ENCODE measurements around the gene CASZ1.

CASZ1 gene

DNA sequence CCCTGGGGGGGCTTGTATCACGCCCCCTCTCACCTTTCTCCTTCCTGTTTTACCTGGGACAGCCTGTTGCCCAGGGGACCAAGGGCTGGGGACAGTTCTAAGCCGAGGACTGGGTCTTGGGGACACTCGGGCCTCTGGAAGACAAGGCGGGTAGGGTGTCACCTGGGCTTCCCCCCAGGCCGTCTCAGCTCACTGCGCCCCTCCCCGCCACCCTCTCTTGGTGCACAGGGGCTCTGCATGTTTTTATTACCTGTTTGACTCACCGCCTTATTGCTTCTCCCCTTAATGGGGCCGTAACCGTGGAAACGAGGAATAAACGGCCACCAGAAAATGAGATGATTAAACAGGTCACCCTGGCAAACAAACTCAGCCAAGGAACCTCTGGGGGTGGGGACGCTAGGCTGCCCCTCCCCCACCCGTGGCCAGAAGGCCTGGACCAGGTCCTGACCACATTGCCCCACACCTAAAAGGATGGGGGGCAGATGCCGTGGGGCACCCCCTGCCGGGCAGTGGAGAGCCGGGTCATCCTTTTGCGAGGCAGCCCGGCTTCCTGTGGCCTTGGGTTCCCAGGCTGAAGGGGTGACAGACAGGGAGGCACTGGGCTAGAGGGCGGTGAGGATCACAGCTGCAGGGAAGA lies 109.9 kb downstream of the CASZ1 start:
- DNase-seq (ENCODE audit: low spot score): no peak

DNA sequence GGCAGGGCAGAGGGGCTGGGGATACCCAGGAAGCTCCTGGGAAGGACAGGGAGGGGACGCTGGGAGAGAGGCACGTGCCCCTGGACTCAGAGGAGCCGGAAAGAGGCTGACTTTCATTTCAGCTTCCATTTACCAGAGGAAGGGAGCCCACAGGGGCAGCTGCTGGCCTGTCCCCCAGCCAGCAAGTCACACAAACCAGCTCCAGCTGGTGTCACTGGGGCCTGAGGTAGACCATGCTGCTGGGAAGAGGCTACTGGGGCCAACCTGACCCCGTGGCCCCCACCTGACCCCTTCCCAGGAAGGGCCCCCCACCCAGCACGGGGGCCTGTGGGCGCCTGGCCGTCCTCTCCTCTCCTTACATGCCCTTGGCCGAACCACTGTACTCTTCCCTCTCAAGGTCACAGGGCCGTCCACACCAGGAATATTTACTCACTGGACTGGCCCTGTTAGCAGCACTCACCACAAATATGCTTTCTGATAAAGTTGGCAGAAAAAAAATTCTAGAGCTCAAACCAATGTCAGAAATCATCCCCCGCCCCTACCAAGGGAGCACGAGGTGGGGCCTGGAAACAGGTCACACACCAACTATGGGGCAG lies 110.5 kb downstream of the CASZ1 start:
- DNase-seq (ENCODE audit: low spot score): no peak

DNA sequence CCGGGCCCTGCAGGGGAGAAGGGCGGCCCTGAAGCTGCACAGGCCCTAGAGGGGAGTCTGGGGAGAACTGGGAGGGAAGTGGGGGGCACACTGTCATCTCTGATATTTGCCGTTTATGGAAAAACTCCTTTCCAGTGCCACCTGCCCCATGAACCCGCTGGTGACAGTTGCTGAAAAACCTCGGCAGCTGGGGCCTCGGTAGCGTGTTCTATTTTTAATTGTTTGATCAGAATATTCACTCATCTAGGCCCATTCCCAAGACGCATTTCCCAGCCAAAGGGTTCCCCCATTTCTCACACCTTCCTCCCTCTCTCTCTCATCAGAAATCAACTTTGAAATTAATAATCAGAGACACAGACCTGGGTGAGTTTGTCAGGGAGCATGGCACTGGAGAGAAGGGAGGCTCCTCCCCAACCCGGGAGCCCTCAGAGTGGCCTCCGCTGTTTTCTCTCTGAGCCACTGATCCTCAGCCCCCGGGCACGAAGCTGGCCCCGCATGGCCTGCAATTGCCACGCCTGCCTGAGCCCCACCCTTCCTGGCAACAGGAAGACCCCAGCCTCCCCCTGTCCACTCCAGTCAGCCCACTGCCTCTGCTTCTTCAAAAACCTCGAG lies 111.1 kb downstream of the CASZ1 start:
- DNase-seq (ENCODE audit: low spot score): no peak

DNA sequence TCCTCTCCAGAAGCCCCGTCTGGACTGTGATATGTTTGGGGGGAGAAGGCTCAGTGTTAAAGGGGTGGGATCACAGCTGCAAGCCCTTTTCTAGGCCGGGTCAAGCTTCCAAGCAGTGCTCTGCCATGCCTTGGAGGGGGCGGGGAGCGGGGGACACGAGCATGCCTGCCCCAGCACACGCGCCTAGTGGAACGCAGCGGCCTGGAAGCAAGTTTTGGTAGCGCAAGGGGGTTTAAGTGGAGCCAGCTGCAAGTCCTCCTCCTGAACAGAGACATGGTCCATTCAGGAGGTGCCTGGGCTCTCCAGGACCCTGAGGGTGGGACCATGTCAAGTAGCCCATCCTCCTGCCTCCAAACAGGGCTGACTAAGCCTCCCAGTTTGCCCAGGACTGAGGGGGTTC lies 112.2 kb downstream of the CASZ1 start:
- no peak for DNase-seq (ENCODE audit: low spot score)

GRCh38 chr1:10682449-10683309 lies 113.8 kb downstream of the CASZ1 start:
- DNase-seq (ENCODE audit: low spot score): no peak

- DNase-seq (ENCODE audit: low spot score): no peak
Measured at GRCh38 chr1:10682108-10682445, 114.4 kb downstream of the CASZ1 start.

DNA sequence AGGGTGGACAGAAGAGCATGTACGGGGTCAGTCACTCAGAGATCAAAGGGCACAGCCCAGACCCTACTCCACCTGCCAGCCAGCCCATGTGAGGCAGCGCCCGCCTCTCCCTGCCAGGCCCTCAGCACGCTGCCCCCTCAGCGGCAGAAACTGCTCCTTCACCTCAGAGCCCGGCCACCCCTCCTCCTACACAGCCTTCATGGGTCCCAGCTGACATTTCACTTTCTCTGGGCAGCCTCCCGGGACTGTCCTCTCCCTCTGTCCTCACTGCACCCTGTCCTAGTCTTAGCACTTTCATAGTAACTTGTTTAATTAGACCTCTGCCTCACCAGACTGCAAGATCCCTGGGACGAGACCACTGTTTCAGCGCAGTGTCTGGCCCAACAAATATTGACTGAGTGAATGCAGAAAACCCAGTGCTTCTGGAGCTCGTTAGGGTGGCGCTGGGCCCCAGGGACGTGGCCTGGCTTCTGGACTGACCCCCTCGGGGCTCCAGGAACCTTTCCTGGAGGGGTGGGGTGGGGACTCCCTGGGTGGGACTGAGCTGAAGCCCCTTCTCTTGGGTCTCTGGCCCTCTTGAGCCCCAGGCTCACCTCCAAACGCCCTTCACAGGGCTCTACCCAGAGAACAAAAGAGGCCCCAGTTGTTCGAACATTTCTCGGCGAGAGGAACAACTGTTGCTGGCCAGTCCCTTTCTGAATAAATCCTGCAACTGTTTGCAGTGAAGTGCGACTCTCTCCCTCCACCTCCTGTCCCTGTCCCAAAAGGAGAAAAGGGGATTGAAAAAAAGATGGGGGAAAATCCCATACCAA lies 114.9 kb downstream of the CASZ1 start:
- no peak for DNase-seq (ENCODE audit: low spot score)

- no peak for DNase-seq (ENCODE audit: low spot score)
Measured at GRCh38 chr1:10680487-10680886, 116.0 kb downstream of the CASZ1 start.

DNA sequence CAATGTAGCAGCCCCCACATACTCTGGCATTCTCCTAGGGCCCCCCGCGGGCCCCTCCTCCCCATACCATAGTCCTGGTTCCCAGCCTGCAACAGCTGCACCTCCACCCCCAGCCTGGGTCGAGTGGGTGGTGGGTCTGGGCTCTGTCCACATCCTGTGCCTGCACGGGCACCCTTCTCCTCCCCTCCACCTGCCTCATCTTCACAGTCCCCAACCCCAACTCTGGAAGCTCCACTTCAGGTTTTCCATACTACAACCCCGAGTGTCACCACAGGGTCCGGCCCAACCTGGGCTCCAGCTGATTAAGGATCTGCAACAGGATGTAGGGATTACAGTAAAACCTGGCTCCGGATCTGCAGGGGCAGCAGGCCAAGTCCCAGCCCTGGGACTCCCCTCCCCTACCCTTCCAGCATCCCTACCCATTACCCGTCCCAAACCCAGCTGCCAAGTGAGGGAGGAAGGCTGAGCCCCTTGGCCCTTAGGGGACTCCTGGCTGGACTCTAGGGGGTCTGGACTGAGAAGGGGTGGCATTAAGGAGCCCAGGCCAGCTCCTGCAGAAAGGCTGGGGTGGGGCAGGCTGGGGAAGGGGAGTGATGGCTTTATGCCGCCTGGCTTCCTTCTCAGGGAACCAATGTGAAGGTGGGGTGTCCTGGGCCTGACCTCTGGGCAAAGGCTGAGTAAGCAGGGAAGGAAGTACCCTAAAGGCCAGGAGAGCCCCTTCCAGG lies 116.8 kb downstream of the CASZ1 start:
- DNase-seq (ENCODE audit: low spot score): no peak

DNA sequence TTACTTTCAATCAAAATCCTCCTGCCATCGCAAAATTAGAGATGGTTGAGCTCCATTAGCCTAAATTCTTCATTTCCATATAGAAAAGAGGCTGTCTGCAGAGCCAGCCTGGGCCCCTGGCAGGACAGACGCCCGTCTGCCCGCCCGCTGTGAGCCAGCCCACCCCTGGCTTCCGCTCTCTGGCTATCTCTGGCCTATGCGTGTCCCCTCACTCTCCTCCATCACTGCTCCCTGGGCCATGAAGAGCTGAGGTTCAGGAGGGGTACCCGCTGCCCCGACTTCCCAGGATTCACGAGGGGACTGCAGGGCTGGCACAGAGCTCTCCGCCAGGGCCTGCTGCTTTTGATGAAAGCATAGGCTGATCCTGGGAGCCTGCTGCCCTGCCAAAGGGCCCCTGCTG lies 117.6 kb downstream of the CASZ1 start:
- no peak for DNase-seq (ENCODE audit: low spot score)

DNA sequence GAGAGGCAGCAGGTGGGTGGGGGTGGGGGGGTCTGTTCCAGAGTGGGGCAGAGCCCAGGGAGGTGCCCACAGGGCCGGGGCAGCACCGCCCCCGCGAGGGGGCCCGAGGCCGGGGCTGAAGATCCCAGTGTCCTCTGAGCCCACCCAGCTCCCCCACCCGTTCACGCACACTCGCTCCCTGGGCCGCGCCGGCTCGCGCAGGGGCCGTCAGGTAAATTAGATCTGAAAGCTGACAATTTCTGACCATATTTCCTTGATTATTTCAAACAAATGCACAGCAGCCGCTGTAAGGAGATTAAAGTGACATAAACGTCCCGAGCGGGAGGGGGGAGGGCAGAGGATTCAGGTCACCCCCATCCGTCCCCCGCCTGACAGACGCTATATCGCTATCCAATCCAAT lies 118.0 kb downstream of the CASZ1 start:
- no peak for DNase-seq (ENCODE audit: low spot score)

DNA sequence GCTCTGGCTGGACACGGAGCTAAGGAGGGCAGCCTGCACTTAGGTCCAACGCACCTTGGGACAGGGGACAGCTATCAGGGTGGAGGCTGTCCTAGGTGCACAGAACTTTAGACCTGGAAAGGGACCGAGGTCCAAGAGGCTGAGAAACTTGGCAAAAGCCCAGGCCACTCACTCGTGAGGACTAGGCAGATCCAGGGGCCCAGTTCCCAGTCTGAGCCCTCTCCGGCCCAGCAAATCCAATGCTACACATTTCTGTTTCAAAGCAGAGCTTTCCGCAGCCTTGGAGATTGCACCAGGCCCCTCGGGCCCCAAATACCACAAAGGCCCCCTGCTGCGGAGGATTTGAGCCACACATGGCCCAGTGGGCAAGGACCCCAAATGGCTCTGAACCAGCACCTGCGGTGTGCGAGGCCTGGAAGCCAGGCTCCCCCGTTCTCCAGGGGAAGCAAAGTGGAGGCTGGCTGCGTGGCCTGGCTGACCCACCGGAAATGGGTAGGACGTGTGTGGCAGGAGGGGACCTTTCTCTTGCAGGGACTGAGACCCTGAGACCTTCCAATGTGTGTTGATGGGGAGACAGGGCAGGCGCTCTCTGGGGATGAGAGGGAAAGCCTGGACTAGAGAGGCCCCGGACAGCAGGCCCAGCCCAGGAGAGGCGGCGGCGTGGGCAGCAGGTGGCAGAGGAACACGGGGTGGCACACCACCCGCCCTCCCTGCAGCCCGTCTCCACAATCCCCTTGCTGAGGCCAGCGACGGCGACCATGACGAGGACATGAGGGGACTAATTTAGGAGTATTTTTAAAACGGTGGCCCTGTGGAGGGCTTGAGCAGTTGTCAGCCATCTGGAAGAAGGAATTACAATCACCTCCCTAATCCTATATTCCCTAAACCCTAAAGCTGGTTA lies 118.7 kb downstream of the CASZ1 start:
- no peak for DNase-seq (ENCODE audit: low spot score)

GRCh38 chr1:10676963-10677362 lies 119.5 kb downstream of the CASZ1 start:
- DNase-seq (ENCODE audit: low spot score): no peak

DNA sequence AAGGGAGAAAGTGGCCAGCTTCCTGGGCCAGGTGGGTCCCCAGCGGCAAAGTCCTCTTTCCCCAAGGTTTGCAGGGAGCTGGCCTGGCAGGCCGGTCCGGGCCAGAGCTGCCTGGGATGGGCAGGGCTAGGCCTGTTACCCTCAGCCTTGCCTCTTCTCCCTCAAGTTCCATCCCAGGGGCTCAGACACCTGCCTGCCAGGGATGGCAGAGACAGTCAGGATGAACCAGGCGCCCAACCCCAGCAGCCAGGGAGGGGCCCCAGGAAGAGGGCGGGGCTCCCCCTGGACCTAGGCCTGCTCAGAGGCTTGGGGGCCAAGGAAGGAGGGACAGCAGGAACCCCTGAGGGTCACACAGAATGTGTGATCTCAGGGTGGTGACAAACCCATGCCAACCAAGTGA lies 120.6 kb downstream of the CASZ1 start:
- DNase-seq (ENCODE audit: low spot score): no peak

- no peak for DNase-seq (ENCODE audit: low spot score)
Measured at GRCh38 chr1:10674700-10675609, 121.5 kb downstream of the CASZ1 start.

DNA sequence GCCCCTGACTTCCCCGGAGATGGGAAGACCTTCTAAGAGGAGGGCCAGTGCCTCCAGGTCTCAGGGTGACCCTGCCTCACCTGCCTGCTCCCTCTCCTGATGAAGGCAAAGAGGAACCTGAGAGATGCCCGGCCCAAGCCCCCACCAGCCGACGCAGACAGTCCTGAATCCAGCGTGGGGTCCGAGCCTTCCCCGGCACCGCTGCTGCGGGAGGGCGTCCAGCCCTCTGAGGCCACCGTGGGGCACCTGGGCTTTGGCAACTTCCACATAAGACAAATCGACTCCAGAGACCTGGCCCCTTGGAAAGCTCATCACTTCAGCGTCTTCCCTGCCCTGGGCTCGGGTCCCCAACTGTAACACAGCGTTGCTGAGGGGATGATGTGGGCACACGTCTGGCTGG lies 122.2 kb downstream of the CASZ1 start:
- no peak for DNase-seq (ENCODE audit: low spot score)

GRCh38 chr1:10673109-10673711 lies 123.2 kb downstream of the CASZ1 start:
- no peak for DNase-seq (ENCODE audit: low spot score)

- no peak for DNase-seq (ENCODE audit: low spot score)
Measured at GRCh38 chr1:10672343-10673050, 123.9 kb downstream of the CASZ1 start.

Measured in CD4-positive, alpha-beta T cell treated with Interleukin-15 for 4 hours (primary cell).